HepG2 (cell line): Measurements from ENCODE around the gene MTRFR.

Experiments used
- FOXJ3 ChIP-seq: sonication (generic); formaldehyde crosslinking; IDR thresholded peaks from 2 replicates; pipeline ENCODE4 v1.4.0; 2020; ENCODE audit warnings: missing genetic modification reagents, mild to moderate bottlenecking, borderline replicate concordance
- KAT7 ChIP-seq: IDR thresholded peaks from 2 replicates; pipeline ENCODE4 v1.6.1; 2018; ENCODE audit warnings: borderline replicate concordance, missing compliant biosample characterization
- MXI1 ChIP-seq: IDR thresholded peaks from 3 replicates; pipeline ENCODE4 v1.6.1; 2012; ENCODE audit warnings: low read depth, low read length, inconsistent platforms, borderline replicate concordance
- NCOR1 ChIP-seq: fragments of 200-600 bp; sonication (generic); IDR thresholded peaks from 2 replicates; pipeline ENCODE4 v1.7.0; 2017; ENCODE audit warnings: antibody characterized with exemption, low read length, borderline replicate concordance
- POLR2A ChIP-seq, 2 experiments: IDR thresholded peaks; 2 replicates each; pipeline ENCODE4 v1.6.1; 2011; ENCODE audit warnings: low read depth in 2 of 2, low read length in 2 of 2, mild to moderate bottlenecking in 1 of 2, moderate library complexity in 1 of 2; ENCODE audit not compliant: insufficient read depth in 1 of 2
- SP1 ChIP-seq, 2 experiments: fragments of 450-650 bp in 1 of 2; sonication (generic) in 1 of 2; formaldehyde crosslinking in 1 of 2; IDR thresholded peaks; 2 replicates each; pipeline versions ENCODE4 v1.4.0 to v1.6.1; 2016 to 2020; ENCODE audit warnings: missing genetic modification reagents in 1 of 2
- TRIM24 ChIP-seq: sonication (generic); formaldehyde crosslinking; IDR thresholded peaks from 2 replicates; pipeline ENCODE4 v1.8.0; 2022; ENCODE audit warnings: mild to moderate bottlenecking, missing genetic modification reagents
- ZBTB7A ChIP-seq: sonication (generic); formaldehyde crosslinking; IDR thresholded peaks from 2 replicates; pipeline ENCODE4 v1.8.0; 2022; ENCODE audit warnings: mild to moderate bottlenecking, missing genetic modification reagents
- TF ChIP-seq, protein P1 (sequence below): sonication (generic); formaldehyde crosslinking; IDR thresholded peaks from 2 replicates; pipeline ENCODE4 v1.5.0; 2020; ENCODE audit warnings: mild to moderate bottlenecking, missing genetic modification reagents, moderate library complexity
- TF ChIP-seq, protein P2 (sequence below): sonication (generic); formaldehyde crosslinking; IDR thresholded peaks from 2 replicates; pipeline ENCODE4 v1.4.0; 2020; ENCODE audit warnings: missing genetic modification reagents, borderline replicate concordance
- TF ChIP-seq, protein P3 (sequence below): IDR thresholded peaks from 2 replicates; pipeline ENCODE4 v1.6.1; 2012; ENCODE audit warnings: low read depth, low read length, improper control_type of control experiment

DNA sequence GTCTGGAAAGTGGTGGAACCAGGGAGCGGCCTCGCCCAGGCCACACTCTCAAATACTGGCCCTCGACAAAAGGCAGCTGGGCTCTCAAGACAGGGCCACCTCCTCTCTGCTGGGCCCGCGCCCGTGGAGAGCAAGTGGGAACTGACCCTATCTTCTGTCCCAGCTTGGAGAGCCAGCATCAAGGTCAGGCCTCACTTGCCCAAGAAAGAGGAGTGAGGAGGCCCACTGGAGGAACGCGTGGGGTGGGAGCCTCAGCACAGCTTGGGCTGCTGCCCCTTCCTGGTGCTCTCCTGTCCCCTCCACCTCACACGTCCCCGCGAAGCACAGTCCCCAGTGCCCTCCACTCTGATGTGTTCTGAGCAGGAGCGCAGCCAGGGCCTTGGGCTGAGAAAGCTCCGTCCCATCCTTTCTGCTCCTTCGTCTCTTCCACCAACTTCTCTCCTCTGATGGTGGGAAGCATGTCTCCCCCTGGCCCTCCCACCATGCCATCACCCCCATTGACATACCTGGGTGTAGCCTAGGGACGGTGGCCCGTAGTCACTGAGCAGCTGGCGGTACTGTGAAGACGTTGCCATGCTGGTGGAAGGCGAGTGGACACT lies 33.5 kb downstream of the MTRFR start:
- TF ChIP-seq FOXJ3 (CRISPR knock-in tag) = no peak
- no peak for TF ChIP-seq POLR2A (IDR thresholded peaks at IDR 0.05; ENCODE audit: insufficient read depth in 1 of 2, low read depth in 2 of 2, low read length in 2 of 2)
- TF ChIP-seq, protein P1, sequence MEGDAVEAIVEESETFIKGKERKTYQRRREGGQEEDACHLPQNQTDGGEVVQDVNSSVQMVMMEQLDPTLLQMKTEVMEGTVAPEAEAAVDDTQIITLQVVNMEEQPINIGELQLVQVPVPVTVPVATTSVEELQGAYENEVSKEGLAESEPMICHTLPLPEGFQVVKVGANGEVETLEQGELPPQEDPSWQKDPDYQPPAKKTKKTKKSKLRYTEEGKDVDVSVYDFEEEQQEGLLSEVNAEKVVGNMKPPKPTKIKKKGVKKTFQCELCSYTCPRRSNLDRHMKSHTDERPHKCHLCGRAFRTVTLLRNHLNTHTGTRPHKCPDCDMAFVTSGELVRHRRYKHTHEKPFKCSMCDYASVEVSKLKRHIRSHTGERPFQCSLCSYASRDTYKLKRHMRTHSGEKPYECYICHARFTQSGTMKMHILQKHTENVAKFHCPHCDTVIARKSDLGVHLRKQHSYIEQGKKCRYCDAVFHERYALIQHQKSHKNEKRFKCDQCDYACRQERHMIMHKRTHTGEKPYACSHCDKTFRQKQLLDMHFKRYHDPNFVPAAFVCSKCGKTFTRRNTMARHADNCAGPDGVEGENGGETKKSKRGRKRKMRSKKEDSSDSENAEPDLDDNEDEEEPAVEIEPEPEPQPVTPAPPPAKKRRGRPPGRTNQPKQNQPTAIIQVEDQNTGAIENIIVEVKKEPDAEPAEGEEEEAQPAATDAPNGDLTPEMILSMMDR = no peak
- TF ChIP-seq, protein P2, sequence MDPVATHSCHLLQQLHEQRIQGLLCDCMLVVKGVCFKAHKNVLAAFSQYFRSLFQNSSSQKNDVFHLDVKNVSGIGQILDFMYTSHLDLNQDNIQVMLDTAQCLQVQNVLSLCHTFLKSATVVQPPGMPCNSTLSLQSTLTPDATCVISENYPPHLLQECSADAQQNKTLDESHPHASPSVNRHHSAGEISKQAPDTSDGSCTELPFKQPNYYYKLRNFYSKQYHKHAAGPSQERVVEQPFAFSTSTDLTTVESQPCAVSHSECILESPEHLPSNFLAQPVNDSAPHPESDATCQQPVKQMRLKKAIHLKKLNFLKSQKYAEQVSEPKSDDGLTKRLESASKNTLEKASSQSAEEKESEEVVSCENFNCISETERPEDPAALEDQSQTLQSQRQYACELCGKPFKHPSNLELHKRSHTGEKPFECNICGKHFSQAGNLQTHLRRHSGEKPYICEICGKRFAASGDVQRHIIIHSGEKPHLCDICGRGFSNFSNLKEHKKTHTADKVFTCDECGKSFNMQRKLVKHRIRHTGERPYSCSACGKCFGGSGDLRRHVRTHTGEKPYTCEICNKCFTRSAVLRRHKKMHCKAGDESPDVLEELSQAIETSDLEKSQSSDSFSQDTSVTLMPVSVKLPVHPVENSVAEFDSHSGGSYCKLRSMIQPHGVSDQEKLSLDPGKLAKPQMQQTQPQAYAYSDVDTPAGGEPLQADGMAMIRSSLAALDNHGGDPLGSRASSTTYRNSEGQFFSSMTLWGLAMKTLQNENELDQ (CRISPR knock-in tag) = no peak
- no peak for TF ChIP-seq ZBTB7A
- TF ChIP-seq TRIM24 (CRISPR knock-in tag) = no peak
- TF ChIP-seq NCOR1 = no peak
- no peak for TF ChIP-seq KAT7
- TF ChIP-seq MXI1 = no peak
- TF ChIP-seq SP1 (IDR thresholded peaks at IDR 0.05) = no peak
- TF ChIP-seq SP1 (CRISPR knock-in tag; IDR thresholded peaks at IDR 0.05) = no peak
- TF ChIP-seq, protein P3, sequence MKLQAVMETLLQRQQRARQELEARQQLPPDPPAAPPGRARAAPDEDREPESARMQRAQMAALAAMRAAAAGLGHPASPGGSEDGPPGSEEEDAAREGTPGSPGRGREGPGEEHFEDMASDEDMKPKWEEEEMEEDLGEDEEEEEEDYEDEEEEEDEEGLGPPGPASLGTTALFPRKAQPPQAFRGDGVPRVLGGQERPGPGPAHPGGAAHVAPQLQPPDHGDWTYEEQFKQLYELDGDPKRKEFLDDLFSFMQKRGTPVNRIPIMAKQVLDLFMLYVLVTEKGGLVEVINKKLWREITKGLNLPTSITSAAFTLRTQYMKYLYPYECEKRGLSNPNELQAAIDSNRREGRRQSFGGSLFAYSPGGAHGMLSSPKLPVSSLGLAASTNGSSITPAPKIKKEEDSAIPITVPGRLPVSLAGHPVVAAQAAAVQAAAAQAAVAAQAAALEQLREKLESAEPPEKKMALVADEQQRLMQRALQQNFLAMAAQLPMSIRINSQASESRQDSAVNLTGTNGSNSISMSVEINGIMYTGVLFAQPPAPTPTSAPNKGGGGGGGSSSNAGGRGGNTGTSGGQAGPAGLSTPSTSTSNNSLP = no peak
